Measurements from ENCODE around the gene RRP36. TPM values are rescaled to one million over a fixed set of nuclear protein-coding genes. Genes with fewer than 3 reads are reported as not detected.

RRP36 gene
- total RNA-seq, 1 experiment from 2014 or later, result 63.4 TPM

- no peak for TF ChIP-seq CBX3 (IDR thresholded peaks at IDR 0.05; ENCODE audit: low read depth)
- TF ChIP-seq, protein P1, sequence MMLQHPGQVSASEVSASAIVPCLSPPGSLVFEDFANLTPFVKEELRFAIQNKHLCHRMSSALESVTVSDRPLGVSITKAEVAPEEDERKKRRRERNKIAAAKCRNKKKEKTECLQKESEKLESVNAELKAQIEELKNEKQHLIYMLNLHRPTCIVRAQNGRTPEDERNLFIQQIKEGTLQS (IDR thresholded peaks at IDR 0.05), result no peak
Observed at GRCh38 chr6:43032326-43032725, 10.9 kb downstream of the RRP36 start (continued).

DNA sequence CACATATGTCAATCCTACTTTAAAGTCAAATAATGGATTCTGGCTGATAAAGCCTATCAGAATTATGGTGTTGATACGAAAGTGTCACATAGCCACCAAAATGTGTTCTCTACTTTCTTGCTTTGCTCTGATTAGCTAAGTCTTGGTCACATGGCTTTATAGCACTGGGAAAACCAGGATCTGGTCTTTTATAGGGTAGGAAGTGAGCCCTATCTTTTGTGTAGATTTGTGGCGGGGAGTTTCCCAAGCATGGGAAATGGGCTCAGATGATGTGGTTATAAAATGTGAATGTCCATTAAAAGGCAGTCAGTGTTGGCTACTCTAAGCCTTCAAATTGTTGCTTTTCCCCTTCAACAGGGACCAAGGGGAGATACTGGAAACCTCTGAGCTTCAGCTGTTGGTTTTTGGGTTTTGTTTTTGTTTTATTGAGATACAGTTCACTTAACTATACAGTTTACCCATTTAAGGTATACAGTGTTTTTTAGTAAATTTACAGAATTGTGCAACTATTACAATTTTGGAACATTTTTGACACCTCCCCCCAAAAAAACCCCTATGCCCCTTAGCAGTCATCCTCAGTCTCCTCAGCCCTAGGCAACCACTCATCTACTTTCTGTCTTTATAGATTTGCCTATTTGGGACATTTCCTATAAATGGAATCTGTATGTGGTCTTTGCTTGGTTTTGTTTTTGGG is 12.2 kb downstream of the RRP36 start:
- ChIA-PET CTCF (interaction anchor here (1.7 kb wide), 1 partner anchor 110 kb away, joined by 7 read pairs; no protein-coding TSS in a partner anchor), POLR2A (interaction anchor here (1.0 to 1.6 kb wide), 2 partner anchors 9 to 13 kb away, joined by 3 to 5 read pairs; no protein-coding TSS in a partner anchor), RAD21 (ENCODE audit: low non-redundant PET in 1 of 2, low total read pairs in 2 of 2, uncharacterized antibody in 2 of 2, unreplicated experiment in 2 of 2) (no interaction called here)
- intact Hi-C loops (cut with micrococcal nuclease), result no loop called here
- H3K4me2 ChIP-seq (ENCODE audit: low read length), result no peak overlapping the region
- no peak for TF ChIP-seq SRF (IDR thresholded peaks at IDR 0.05; ENCODE audit: low read depth)
- no peak for TF ChIP-seq JUND (IDR thresholded peaks at IDR 0.05)
- no peak for TF ChIP-seq RAD21 (IDR thresholded peaks at IDR 0.05; ENCODE audit: low read depth)
- no peak for TF ChIP-seq ZNF274 (IDR thresholded peaks at IDR 0.05; ENCODE audit: low read depth, low read length)
- no peak for TF ChIP-seq FOSL1 (IDR thresholded peaks at IDR 0.05; ENCODE audit: low read depth)
- no peak for TF ChIP-seq CEBPB (IDR thresholded peaks at IDR 0.05; ENCODE audit: low read depth)
- no peak for TF ChIP-seq POLR2AphosphoS5 (IDR thresholded peaks at IDR 0.05; ENCODE audit: low read depth, low read length)
- TF ChIP-seq CBX3 (IDR thresholded peaks at IDR 0.05; ENCODE audit: low read depth), result no peak
- no peak for TF ChIP-seq SIN3A (IDR thresholded peaks at IDR 0.05; ENCODE audit: low read depth)
- no peak for TF ChIP-seq SP1 (IDR thresholded peaks at IDR 0.05; ENCODE audit: low read depth)
- no peak for TF ChIP-seq EGR1 (IDR thresholded peaks at IDR 0.05; ENCODE audit: low read depth)
- TF ChIP-seq ELF1 (IDR thresholded peaks at IDR 0.05; ENCODE audit: borderline replicate concordance, low read depth), result no peak
- TF ChIP-seq MAX (IDR thresholded peaks at IDR 0.05), result no peak
- TF ChIP-seq ZBTB33 (IDR thresholded peaks at IDR 0.05; ENCODE audit: extremely low read depth, insufficient replicate concordance, low read length), result no peak
- TF ChIP-seq, protein P1 (IDR thresholded peaks at IDR 0.05), result no peak
- no peak for TF ChIP-seq ZFX (IDR thresholded peaks at IDR 0.05)
- no peak for TF ChIP-seq POLR2A (IDR thresholded peaks at IDR 0.05; ENCODE audit: borderline replicate concordance, extremely low read depth, insufficient read depth, insufficient read length)
- no peak overlapping the region for H2AFZ ChIP-seq (ENCODE audit: low read depth, low read length, poor library complexity, severe bottlenecking)
- H4K20me1 ChIP-seq (ENCODE audit: insufficient read depth), result no peaks in the 10 kb centered on the region
- no peak for ATAC-seq
- no peaks in the 10 kb centered on the region for H3K4me1 ChIP-seq (ENCODE audit: control insufficient read depth in 1 of 2, insufficient read depth in 2 of 2, low read length in 2 of 2)
- H3K9me3 ChIP-seq (ENCODE audit: control insufficient read depth in 1 of 2, insufficient read depth in 1 of 2, low read depth in 1 of 2, low read length in 2 of 2), result no peaks in the 10 kb centered on the region
- H3K79me2 ChIP-seq (ENCODE audit: insufficient read depth, low read length), result no peaks in the 10 kb centered on the region
- no peaks in the 10 kb centered on the region for H3K27me3 ChIP-seq (ENCODE audit: insufficient read depth, low read length)
- no peak overlapping the region for H3K27ac ChIP-seq (ENCODE audit: low read depth, low read length)
- no peak for DNase-seq (ENCODE audit: low read depth, low spot score)
- H3K36me3 ChIP-seq (ENCODE audit: control insufficient read depth in 1 of 2, insufficient read depth in 2 of 2, low read length in 2 of 2), result peaks cover 21 to 29% of the 10 kb centered on the region in 2 experiments
- no TSS peak for BruUV-seq (replicated peaks)
- no peak overlapping the region for H3K4me3 ChIP-seq (replicated peaks in 1 of 2; ENCODE audit: low read depth in 1 of 2, low read length in 2 of 2)
- no peak overlapping the region for H3K9ac ChIP-seq (ENCODE audit: low read length)
- no peaks in the 10 kb centered on the region for H3K9me2 ChIP-seq (ENCODE audit: insufficient read depth)
